Measurements from ENCODE around the gene HECTD4.

GRCh38 chr12:112296183-112296582, 86.0 kb downstream of the HECTD4 start:
- no peak for TF ChIP-seq CTCF (conservative IDR thresholded peaks at IDR 0.05; ENCODE audit: low read depth, low read length)
- TF ChIP-seq EZH2 (IDR thresholded peaks at IDR 0.05; ENCODE audit: low read length, unreplicated experiment) = no peak
- no peak for TF ChIP-seq EZH2phosphoT487 (IDR thresholded peaks at IDR 0.05; ENCODE audit: borderline replicate concordance, low read length)

All from PC-3 (cell line).